Endometrium (tissue), 2 donors: Measurements from ENCODE around the gene AKAP11.

Source experiments
- FAIRE-seq: peaks from 2 replicates; lab custom pipeline; 2012; peaks lifted over from hg19 to GRCh38; lab: Jason Lieb, UNC
- donor health status: control.
- donor health status: control.

AKAP11 gene

GRCh38 chr13:42272804-42273175 is 838 bp downstream of the AKAP11 start:
- FAIRE-seq = no peak

GRCh38 chr13:42274386-42275097 is 2.6 kb downstream of the AKAP11 start:
- FAIRE-seq = no peak

- FAIRE-seq = no peak
These were observed 3.1 kb downstream of the AKAP11 start for GRCh38 chr13:42275098-42275471.

- no peak for FAIRE-seq
These were observed 3.6 kb downstream of the AKAP11 start for GRCh38 chr13:42275506-42275905.

- no peak for FAIRE-seq
These were observed 4.7 kb downstream of the AKAP11 start for GRCh38 chr13:42276683-42277082.

- FAIRE-seq = no peak
These were observed 5.8 kb downstream of the AKAP11 start for GRCh38 chr13:42277618-42278276.

GRCh38 chr13:42279080-42279479 is 7.1 kb downstream of the AKAP11 start:
- FAIRE-seq = no peak

GRCh38 chr13:42279986-42280385 is 8.0 kb downstream of the AKAP11 start:
- no peak for FAIRE-seq

- no peak for FAIRE-seq
These were observed 8.6 kb downstream of the AKAP11 start for GRCh38 chr13:42280537-42280936.

- FAIRE-seq = no peak
These were observed 11.6 kb downstream of the AKAP11 start for GRCh38 chr13:42283574-42283973.

GRCh38 chr13:42284068-42284467 is 12.1 kb downstream of the AKAP11 start:
- FAIRE-seq = no peak

- no peak for FAIRE-seq
These were observed 26.4 kb downstream of the AKAP11 start for GRCh38 chr13:42298392-42298791.

- FAIRE-seq = no peak
These were observed 33.6 kb downstream of the AKAP11 start for GRCh38 chr13:42305503-42305902.

- FAIRE-seq = no peak
These were observed 35.5 kb downstream of the AKAP11 start for GRCh38 chr13:42307461-42307860.

- FAIRE-seq = no peak
These were observed 41.0 kb downstream of the AKAP11 start for GRCh38 chr13:42312817-42313431.

- FAIRE-seq = no peak
These were observed 46.6 kb downstream of the AKAP11 start for GRCh38 chr13:42318570-42318969.

- no peak for FAIRE-seq
These were observed 48.4 kb downstream of the AKAP11 start for GRCh38 chr13:42320375-42320787.

GRCh38 chr13:42322806-42323205 is 50.9 kb downstream of the AKAP11 start:
- no peak for FAIRE-seq

- no peak for FAIRE-seq
These were observed 52.8 kb downstream of the AKAP11 start for GRCh38 chr13:42324704-42325103.

GRCh38 chr13:42327725-42328124 is 55.8 kb downstream of the AKAP11 start:
- FAIRE-seq = no peak

- no peak for FAIRE-seq
These were observed 56.7 kb downstream of the AKAP11 start for GRCh38 chr13:42328672-42329071.

GRCh38 chr13:42329239-42329638 is 57.3 kb downstream of the AKAP11 start:
- no peak for FAIRE-seq

- FAIRE-seq = no peak
These were observed 59.1 kb downstream of the AKAP11 start for GRCh38 chr13:42331009-42331408.
